ENCODE data around the gene LRMDA. TPM values are rescaled to one million over a fixed set of nuclear protein-coding genes. Genes with fewer than 3 reads are reported as not detected.

LRMDA gene
- total and polyA plus RNA-seq, 2 donors (not counting 3 experiments of a cell fraction or from before 2014, with no cell fraction given) = 9.7 to 18.0 TPM

DNA sequence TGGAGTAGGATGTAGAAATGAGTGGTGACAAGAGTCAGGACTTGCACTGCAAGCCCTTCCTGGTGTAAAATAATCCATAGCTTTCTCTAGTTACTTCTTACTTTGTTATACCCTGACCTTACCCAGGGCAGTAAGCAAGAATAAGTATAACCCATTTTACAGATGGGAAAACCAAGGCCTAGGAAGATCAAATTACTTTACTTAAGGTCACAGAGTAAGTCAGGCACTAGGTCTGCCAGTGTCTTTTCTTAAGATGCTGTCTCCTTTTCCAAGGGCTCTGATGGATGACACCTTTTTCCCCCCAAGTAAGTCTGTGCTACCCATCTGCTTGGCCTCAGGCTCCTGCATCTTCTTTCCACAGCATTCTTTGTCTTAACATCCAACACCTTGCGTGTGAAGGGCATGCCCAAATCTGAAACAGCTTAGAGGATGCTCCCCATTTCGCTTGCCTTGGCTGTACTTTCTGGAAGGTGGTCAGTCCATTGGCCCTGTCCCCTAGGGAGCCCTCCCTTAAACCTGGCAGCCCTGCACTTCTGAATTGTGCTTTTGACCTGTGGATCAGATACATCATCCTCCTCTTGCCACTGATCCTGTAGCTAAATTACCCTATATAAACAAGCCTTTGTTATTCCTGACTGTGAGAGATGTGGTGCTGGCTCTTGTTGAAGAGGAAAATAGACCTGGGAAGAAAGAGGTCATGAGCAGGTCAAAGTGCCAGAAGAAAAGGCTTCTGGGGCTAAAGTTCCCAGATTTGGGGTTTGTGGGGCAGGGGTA is 168.6 kb downstream of the LRMDA start:
- DNase-seq (ENCODE audit: low read depth, low spot score) = no peak
- no peaks in the 10 kb centered on the region for H3K9me1 ChIP-seq (replicated peaks; ENCODE audit: control insufficient read depth, extremely low read depth, insufficient read depth, low read length)
- H3K27me3 ChIP-seq (ENCODE audit: control insufficient read depth in 2 of 2, insufficient read depth in 2 of 2, low read length in 2 of 2) = no peaks in the 10 kb centered on the region
- BruUV-seq (replicated peaks) = no TSS peak
- dilution Hi-C loops (cut with MboI; ENCODE audit: extremely low pct_ligation_motif_present, low sequenced_read_pairs) (no loop called here), intact Hi-C loops (cut with micrococcal nuclease) (no loop called here)
- no peaks in the 10 kb centered on the region for H3K9me3 ChIP-seq (replicated peaks; ENCODE audit: control insufficient read depth, insufficient read depth, low read length)
- no peak overlapping the region for H3K4me2 ChIP-seq (ENCODE audit: insufficient read depth, low read length)
- H3K4me1 ChIP-seq (ENCODE audit: control insufficient read depth, extremely low read depth, insufficient read depth, low read length) = no peaks in the 10 kb centered on the region
- H3K79me2 ChIP-seq (ENCODE audit: control insufficient read depth, insufficient read depth, low read length) = no peaks in the 10 kb centered on the region
- no peak overlapping the region for H3K4me3 ChIP-seq (replicated peaks in 1 of 3; ENCODE audit: insufficient read depth in 1 of 3, low read depth in 1 of 3, low read length in 3 of 3)
- no peak for TF ChIP-seq EZH2 (IDR thresholded peaks at IDR 0.05; ENCODE audit: borderline replicate concordance, low read depth, low read length, severe bottlenecking)
- no peak for TF ChIP-seq MYC (IDR thresholded peaks at IDR 0.05; ENCODE audit: low read depth, low read length)
- no peak for TF ChIP-seq MAX (IDR thresholded peaks at IDR 0.05; ENCODE audit: insufficient read depth, insufficient read length)
- no peak for TF ChIP-seq GATA2 (IDR thresholded peaks at IDR 0.05; ENCODE audit: insufficient read depth, insufficient read length, low read depth, low read length)
- no peak for TF ChIP-seq POLR2AphosphoS5 (IDR thresholded peaks at IDR 0.05; ENCODE audit: insufficient read depth, low read depth, low read length)
- no peak for TF ChIP-seq FOS (IDR thresholded peaks at IDR 0.05; ENCODE audit: borderline replicate concordance, insufficient read depth, low read length)
- TF ChIP-seq, protein P1, sequence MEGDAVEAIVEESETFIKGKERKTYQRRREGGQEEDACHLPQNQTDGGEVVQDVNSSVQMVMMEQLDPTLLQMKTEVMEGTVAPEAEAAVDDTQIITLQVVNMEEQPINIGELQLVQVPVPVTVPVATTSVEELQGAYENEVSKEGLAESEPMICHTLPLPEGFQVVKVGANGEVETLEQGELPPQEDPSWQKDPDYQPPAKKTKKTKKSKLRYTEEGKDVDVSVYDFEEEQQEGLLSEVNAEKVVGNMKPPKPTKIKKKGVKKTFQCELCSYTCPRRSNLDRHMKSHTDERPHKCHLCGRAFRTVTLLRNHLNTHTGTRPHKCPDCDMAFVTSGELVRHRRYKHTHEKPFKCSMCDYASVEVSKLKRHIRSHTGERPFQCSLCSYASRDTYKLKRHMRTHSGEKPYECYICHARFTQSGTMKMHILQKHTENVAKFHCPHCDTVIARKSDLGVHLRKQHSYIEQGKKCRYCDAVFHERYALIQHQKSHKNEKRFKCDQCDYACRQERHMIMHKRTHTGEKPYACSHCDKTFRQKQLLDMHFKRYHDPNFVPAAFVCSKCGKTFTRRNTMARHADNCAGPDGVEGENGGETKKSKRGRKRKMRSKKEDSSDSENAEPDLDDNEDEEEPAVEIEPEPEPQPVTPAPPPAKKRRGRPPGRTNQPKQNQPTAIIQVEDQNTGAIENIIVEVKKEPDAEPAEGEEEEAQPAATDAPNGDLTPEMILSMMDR (IDR thresholded peaks at IDR 0.05; ENCODE audit: extremely low read depth in 1 of 2, insufficient read depth in 1 of 2, low read depth in 1 of 2, low read length in 2 of 2) = no peak
- no peak for TF ChIP-seq POLR2A (IDR thresholded peaks at IDR 0.05; ENCODE audit: low read depth, low read length)
- TF ChIP-seq JUN (IDR thresholded peaks at IDR 0.05; ENCODE audit: borderline replicate concordance, insufficient read depth, insufficient read length, low read depth) = no peak
- no peak overlapping the region for H3K9ac ChIP-seq (replicated peaks; ENCODE audit: extremely low read depth, insufficient read depth, low read length)
- no peaks in the 10 kb centered on the region for H4K20me1 ChIP-seq (replicated peaks; ENCODE audit: control insufficient read depth, extremely low read depth, insufficient read depth, low read length)
- H2AFZ ChIP-seq (ENCODE audit: low read depth, low read length) = no peak overlapping the region
- H3K27ac ChIP-seq (ENCODE audit: insufficient read depth, low read depth, low read length) = no peak overlapping the region
- ChIA-PET CTCF (no interaction called here), POLR2A (no interaction called here)
- no peaks in the 10 kb centered on the region for H3K36me3 ChIP-seq (ENCODE audit: control insufficient read depth in 2 of 2, extremely low read depth in 1 of 2, insufficient read depth in 2 of 2, low read length in 2 of 2)
- FAIRE-seq = no peak
